ENCODE results near the gene ZMYM2. TPM values are rescaled to one million over a fixed set of nuclear protein-coding genes. Genes with fewer than 3 reads are reported as not detected.

ZMYM2 gene
- total RNA-seq, 1 experiment from 2014 or later: 159 TPM

DNA sequence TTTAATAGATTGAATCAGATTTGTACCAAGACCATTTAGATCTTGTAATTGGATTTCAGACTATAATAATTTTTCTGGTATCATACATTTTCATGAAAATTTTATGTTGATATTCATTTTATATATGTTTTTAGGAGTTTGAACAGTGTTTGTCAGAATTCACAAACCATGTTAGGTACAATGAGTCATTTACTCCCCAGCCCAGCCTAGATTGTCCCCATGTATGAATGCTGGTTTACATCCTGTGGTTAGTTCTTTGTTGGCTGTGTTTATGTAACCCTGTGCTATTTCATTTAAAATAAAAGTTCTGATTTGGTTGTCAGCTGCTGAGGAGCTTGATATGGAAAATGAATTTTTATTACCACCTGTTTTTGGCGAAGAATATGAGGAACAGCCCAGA, 105.6 kb downstream of the ZMYM2 start:
- no peak for DNase-seq (ENCODE audit: low spot score)
- H3K36me3 Mint-ChIP-seq: peaks cover 58% of the 10 kb centered on the region
- ChIA-PET CTCF (no interaction called here), POLR2A (no interaction called here)
- no peak overlapping the region for H3K4me3 Mint-ChIP-seq
- no peaks in the 10 kb centered on the region for H3K27me3 Mint-ChIP-seq (ENCODE audit: low read depth)
- no peak for TF ChIP-seq MAX (CRISPR knock-in tag; IDR thresholded peaks at IDR 0.05)
- TF ChIP-seq, protein P1, sequence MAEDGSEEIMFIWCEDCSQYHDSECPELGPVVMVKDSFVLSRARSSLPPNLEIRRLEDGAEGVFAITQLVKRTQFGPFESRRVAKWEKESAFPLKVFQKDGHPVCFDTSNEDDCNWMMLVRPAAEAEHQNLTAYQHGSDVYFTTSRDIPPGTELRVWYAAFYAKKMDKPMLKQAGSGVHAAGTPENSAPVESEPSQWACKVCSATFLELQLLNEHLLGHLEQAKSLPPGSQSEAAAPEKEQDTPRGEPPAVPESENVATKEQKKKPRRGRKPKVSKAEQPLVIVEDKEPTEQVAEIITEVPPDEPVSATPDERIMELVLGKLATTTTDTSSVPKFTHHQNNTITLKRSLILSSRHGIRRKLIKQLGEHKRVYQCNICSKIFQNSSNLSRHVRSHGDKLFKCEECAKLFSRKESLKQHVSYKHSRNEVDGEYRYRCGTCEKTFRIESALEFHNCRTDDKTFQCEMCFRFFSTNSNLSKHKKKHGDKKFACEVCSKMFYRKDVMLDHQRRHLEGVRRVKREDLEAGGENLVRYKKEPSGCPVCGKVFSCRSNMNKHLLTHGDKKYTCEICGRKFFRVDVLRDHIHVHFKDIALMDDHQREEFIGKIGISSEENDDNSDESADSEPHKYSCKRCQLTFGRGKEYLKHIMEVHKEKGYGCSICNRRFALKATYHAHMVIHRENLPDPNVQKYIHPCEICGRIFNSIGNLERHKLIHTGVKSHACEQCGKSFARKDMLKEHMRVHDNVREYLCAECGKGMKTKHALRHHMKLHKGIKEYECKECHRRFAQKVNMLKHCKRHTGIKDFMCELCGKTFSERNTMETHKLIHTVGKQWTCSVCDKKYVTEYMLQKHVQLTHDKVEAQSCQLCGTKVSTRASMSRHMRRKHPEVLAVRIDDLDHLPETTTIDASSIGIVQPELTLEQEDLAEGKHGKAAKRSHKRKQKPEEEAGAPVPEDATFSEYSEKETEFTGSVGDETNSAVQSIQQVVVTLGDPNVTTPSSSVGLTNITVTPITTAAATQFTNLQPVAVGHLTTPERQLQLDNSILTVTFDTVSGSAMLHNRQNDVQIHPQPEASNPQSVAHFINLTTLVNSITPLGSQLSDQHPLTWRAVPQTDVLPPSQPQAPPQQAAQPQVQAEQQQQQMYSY (CRISPR knock-in tag; IDR thresholded peaks at IDR 0.05): no peak
- no peak for ATAC-seq
- H3K4me1 Mint-ChIP-seq: no peaks in the 10 kb centered on the region
- no peaks in the 10 kb centered on the region for H3K9me3 Mint-ChIP-seq
- H3K27ac Mint-ChIP-seq: no peak overlapping the region

DNA sequence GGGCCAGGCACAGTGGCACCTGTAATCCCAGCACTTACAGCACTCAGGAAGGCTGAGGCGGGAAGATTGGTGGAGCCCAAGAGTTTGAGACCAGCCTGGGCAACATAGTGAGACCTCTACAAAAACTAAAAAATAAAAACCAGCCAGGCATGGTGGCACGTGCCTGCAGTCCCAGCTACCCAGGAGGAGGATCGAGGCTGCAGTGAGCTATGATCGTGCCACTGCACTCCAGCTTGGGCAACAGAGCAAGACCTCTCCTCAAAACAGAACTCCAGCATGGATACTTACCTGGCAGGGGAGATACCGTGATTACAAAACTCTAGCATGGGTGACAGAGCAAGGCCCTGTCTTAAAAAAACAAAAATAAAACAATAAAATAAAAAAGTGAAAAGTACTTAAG, 107.0 kb downstream of the ZMYM2 start:
- no peaks in the 10 kb centered on the region for H3K4me1 Mint-ChIP-seq
- TF ChIP-seq ATF6 (CRISPR knock-in tag; IDR thresholded peaks at IDR 0.05) (no peak), ZNF317 (CRISPR knock-in tag; IDR thresholded peaks at IDR 0.05; ENCODE audit: borderline replicate concordance, low read depth) (no peak)
- ChIA-PET POLR2A (no interaction called here), CTCF (no interaction called here)
- no peak overlapping the region for H3K4me3 Mint-ChIP-seq
- H3K27ac Mint-ChIP-seq: no peak overlapping the region
- H3K27me3 Mint-ChIP-seq (ENCODE audit: low read depth): no peaks in the 10 kb centered on the region
- H3K36me3 Mint-ChIP-seq: peaks cover 53% of the 10 kb centered on the region
- DNase-seq (ENCODE audit: low spot score) (no peak), ATAC-seq (no peak)
- H3K9me3 Mint-ChIP-seq: no peaks in the 10 kb centered on the region

GRCh38 chr13:20069956-20070355, 111.4 kb downstream of the ZMYM2 start:
- no peak overlapping the region for H3K4me3 Mint-ChIP-seq
- DNase-seq (ENCODE audit: low spot score): no peak
- ChIA-PET POLR2A (interaction anchor here (0.6 kb wide), 1 partner anchor 159 kb away, joined by 4 read pairs; no protein-coding TSS in a partner anchor), CTCF (no interaction called here)
- H3K27ac Mint-ChIP-seq: peak overlapping the region; percentile 11
- H3K4me1 Mint-ChIP-seq: no peaks in the 10 kb centered on the region
- H3K36me3 Mint-ChIP-seq: peaks cover 59% of the 10 kb centered on the region
- H3K27me3 Mint-ChIP-seq (ENCODE audit: low read depth): no peaks in the 10 kb centered on the region
- ATAC-seq: no peak
- TF ChIP-seq CREM (CRISPR knock-in tag; IDR thresholded peaks at IDR 0.05): no peak
- no peak for TF ChIP-seq NFE2L1 (CRISPR knock-in tag; IDR thresholded peaks at IDR 0.05)
- TF ChIP-seq ELF4 (CRISPR knock-in tag; IDR thresholded peaks at IDR 0.05; ENCODE audit: low read depth): no peak
- TF ChIP-seq MXD4 (CRISPR knock-in tag; IDR thresholded peaks at IDR 0.05; ENCODE audit: borderline replicate concordance): no peak
- no peak for TF ChIP-seq GABPB1 (CRISPR knock-in tag; IDR thresholded peaks at IDR 0.05)
- TF ChIP-seq EMX1 (CRISPR knock-in tag; IDR thresholded peaks at IDR 0.05): no peak
- no peak for TF ChIP-seq HMGA2 (CRISPR knock-in tag; IDR thresholded peaks at IDR 0.05)
- no peak for TF ChIP-seq ATF1 (CRISPR knock-in tag; IDR thresholded peaks at IDR 0.05)
- TF ChIP-seq, protein P2, sequence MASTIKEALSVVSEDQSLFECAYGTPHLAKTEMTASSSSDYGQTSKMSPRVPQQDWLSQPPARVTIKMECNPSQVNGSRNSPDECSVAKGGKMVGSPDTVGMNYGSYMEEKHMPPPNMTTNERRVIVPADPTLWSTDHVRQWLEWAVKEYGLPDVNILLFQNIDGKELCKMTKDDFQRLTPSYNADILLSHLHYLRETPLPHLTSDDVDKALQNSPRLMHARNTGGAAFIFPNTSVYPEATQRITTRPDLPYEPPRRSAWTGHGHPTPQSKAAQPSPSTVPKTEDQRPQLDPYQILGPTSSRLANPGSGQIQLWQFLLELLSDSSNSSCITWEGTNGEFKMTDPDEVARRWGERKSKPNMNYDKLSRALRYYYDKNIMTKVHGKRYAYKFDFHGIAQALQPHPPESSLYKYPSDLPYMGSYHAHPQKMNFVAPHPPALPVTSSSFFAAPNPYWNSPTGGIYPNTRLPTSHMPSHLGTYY (CRISPR knock-in tag; IDR thresholded peaks at IDR 0.05): no peak
- TF ChIP-seq, protein P3, sequence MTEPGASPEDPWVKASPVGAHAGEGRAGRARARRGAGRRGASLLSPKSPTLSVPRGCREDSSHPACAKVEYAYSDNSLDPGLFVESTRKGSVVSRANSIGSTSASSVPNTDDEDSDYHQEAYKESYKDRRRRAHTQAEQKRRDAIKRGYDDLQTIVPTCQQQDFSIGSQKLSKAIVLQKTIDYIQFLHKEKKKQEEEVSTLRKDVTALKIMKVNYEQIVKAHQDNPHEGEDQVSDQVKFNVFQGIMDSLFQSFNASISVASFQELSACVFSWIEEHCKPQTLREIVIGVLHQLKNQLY (CRISPR knock-in tag; IDR thresholded peaks at IDR 0.05): no peak
- H3K9me3 Mint-ChIP-seq: no peaks in the 10 kb centered on the region
